DOHH2 (cell line): ENCODE data around the gene OSBPL2.

Source experiments
- H3F3A ChIP-seq: fragments of 200-600 bp; sonication (generic), shearing (Covaris generic); 2 replicates; pipeline ENCODE4 v1.6.0; 2016; ENCODE audit warnings: antibody characterized with exemption, mild to moderate bottlenecking; ENCODE audit not compliant: control insufficient read depth, insufficient read depth
- H3K27ac ChIP-seq: fragments of 200-600 bp; sonication (generic); 2 replicates; pipeline ENCODE4 v1.5.1; 2014; ENCODE audit warnings: low read depth, mild to moderate bottlenecking, low read length, moderate library complexity
- H3K27me3 ChIP-seq: fragments of 200-600 bp; sonication (generic); 2 replicates; pipeline ENCODE4 v1.6.1; 2014; ENCODE audit warnings: mild to moderate bottlenecking, low read length, mixed read lengths; ENCODE audit not compliant: control insufficient read depth
- H3K36me3 ChIP-seq: fragments of 200-600 bp; sonication (generic); 2 replicates; pipeline ENCODE4 v1.6.1; 2014; ENCODE audit warnings: mild to moderate bottlenecking, low read length, moderate library complexity, mixed read lengths; ENCODE audit not compliant: control insufficient read depth
- H3K4me1 ChIP-seq: fragments of 200-600 bp; sonication (generic); 2 replicates; pipeline ENCODE4 v1.6.1; 2014; ENCODE audit warnings: mild to moderate bottlenecking, low read length, mixed read lengths; ENCODE audit not compliant: control insufficient read depth
- H3K4me2 ChIP-seq: fragments of 200-600 bp; sonication (generic); 2 replicates; pipeline ENCODE4 v1.6.0; 2014; ENCODE audit warnings: mild to moderate bottlenecking, low read length, moderate library complexity
- H3K4me3 ChIP-seq: fragments of 200-600 bp; sonication (generic); 2 replicates; pipeline ENCODE4 v1.5.1; 2014; ENCODE audit warnings: mild to moderate bottlenecking, low read length, mixed read lengths
- H3K79me2 ChIP-seq: fragments of 200-600 bp; sonication (generic); 2 replicates; pipeline ENCODE4 v1.6.1; 2014; ENCODE audit warnings: mild to moderate bottlenecking, low read length, mixed read lengths; ENCODE audit not compliant: control insufficient read depth
- H3K9me2 ChIP-seq: fragments of 200-600 bp; sonication (generic); replicated peaks from 2 replicates; pipeline ENCODE4 v1.6.1; 2014; ENCODE audit warnings: mild to moderate bottlenecking, low read length, mixed read lengths; ENCODE audit not compliant: control insufficient read depth
- H3K9me3 ChIP-seq: fragments of 200-600 bp; sonication (generic); 2 replicates; pipeline ENCODE4 v1.6.1; 2014; ENCODE audit warnings: antibody characterized with exemption, low read length, mixed read lengths; ENCODE audit not compliant: control insufficient read depth, insufficient read depth
- H4K20me1 ChIP-seq: fragments of 200-600 bp; sonication (generic); 2 replicates; pipeline ENCODE4 v1.6.0; 2014; ENCODE audit warnings: low read depth, mild to moderate bottlenecking, antibody characterized with exemption, low read length, moderate library complexity; ENCODE audit not compliant: control insufficient read depth, insufficient read depth
- CTCF ChIP-seq: fragments of 200-600 bp; sonication (generic); IDR thresholded peaks from one replicate; pipeline ENCODE4 v1.5.1; 2014; ENCODE audit warnings: antibody characterized with exemption, mild to moderate bottlenecking, low read depth, low read length; ENCODE audit not compliant: poor library complexity, severe bottlenecking
- EZH2phosphoT487 ChIP-seq: fragments of 200-600 bp; sonication (generic); IDR thresholded peaks from 2 replicates; pipeline ENCODE4 v1.6.1; 2017; ENCODE audit warnings: borderline replicate concordance, mild to moderate bottlenecking, antibody characterized with exemption, low read length, moderate library complexity, mixed read lengths

Gene OSBPL2

GRCh38 chr20:62305149-62305764 is 66.9 kb downstream of the OSBPL2 start:
- Histone ChIP-seq H3K4me3 (peak overlapping the region; percentile 97; the same call in 1 of the 2 replicates), H3K36me3 (peaks cover 66% of the 10 kb centered on the region), H3F3A (peaks cover 8% of the 10 kb centered on the region; the same call in 1 of the 2 replicates), H3K79me2 (peaks cover 46% of the 10 kb centered on the region), H3K27me3 (no peaks in the 10 kb centered on the region), H3K9me2 (no peaks in the 10 kb centered on the region), H3K4me2 (peak overlapping the region; percentile 88), H3K9me3 (no peaks in the 10 kb centered on the region), H3K4me1 (peaks cover 17% of the 10 kb centered on the region), H3K27ac (no peak overlapping the region), H4K20me1 (peaks cover 32% of the 10 kb centered on the region)
- no peak for TF ChIP-seq CTCF

GRCh38 chr20:62305765-62306413 is 67.6 kb downstream of the OSBPL2 start:
- peaks cover 17% of the 10 kb centered on the region for H3K4me1 ChIP-seq
- no peaks in the 10 kb centered on the region for H3K9me3 ChIP-seq
- no peaks in the 10 kb centered on the region for H3K9me2 ChIP-seq
- peaks cover 66% of the 10 kb centered on the region for H3K36me3 ChIP-seq
- H3K4me3 ChIP-seq: no peak overlapping the region
- H3F3A ChIP-seq: peaks cover 6% of the 10 kb centered on the region; the same call in 1 of the 2 replicates
- H3K79me2 ChIP-seq: peaks cover 46% of the 10 kb centered on the region
- H3K27me3 ChIP-seq: no peaks in the 10 kb centered on the region
- H4K20me1 ChIP-seq: peaks cover 32% of the 10 kb centered on the region
- no peak overlapping the region for H3K27ac ChIP-seq
- peak overlapping the region; percentile 88; the same call in 1 of the 2 replicates for H3K4me2 ChIP-seq
- no peak for TF ChIP-seq CTCF
- no peak for TF ChIP-seq EZH2phosphoT487

GRCh38 chr20:62306414-62307187 is 68.3 kb downstream of the OSBPL2 start:
- Histone ChIP-seq H3K9me2 (no peaks in the 10 kb centered on the region), H3F3A (0 out of 2 replicates have a peak, but pooled peaks cover 4% of the 10 kb centered on the region), H3K9me3 (no peaks in the 10 kb centered on the region), H4K20me1 (peaks cover 32% of the 10 kb centered on the region), H3K27me3 (no peaks in the 10 kb centered on the region), H3K4me3 (no peak overlapping the region), H3K4me2 (no peak overlapping the region), H3K27ac (no peak overlapping the region), H3K4me1 (peaks cover 17% of the 10 kb centered on the region), H3K79me2 (peaks cover 46% of the 10 kb centered on the region), H3K36me3 (peaks cover 66% of the 10 kb centered on the region)
- TF ChIP-seq CTCF (no peak), EZH2phosphoT487 (no peak)
